ENCODE results near the gene GPR89A. TPM values are rescaled to one million over a fixed set of nuclear protein-coding genes. Genes with fewer than 3 reads are reported as not detected.

Gene GPR89A
- total and polyA plus RNA-seq, 2 experiments from 2014 or later, result 68.5 to 81.1 TPM

- no peak for TF ChIP-seq ZNF462 (CRISPR knock-in tag; IDR thresholded peaks at IDR 0.05)
- TF ChIP-seq NANOG (IDR thresholded peaks at IDR 0.05; ENCODE audit: borderline replicate concordance), result no peak
Observed at GRCh38 chr1:145702052-145702451, 94.3 kb downstream of the GPR89A start (continued).

- ATAC-seq (no peak), DNase-seq (ENCODE audit: low spot score) (no peak)
- peaks cover under 1% of the 10 kb centered on the region for H3K27me3 Mint-ChIP-seq (ENCODE audit: insufficient read depth, low read depth, poor library complexity)
- Histone ChIP-seq H3F3A (replicated peaks; ENCODE audit: low read depth) (no peaks in the 10 kb centered on the region), H3K79me2 (replicated peaks; ENCODE audit: insufficient read depth) (no peaks in the 10 kb centered on the region), H3K9me2 (ENCODE audit: insufficient read depth) (0 out of 2 replicates have a peak, but pooled peaks cover 3% of the 10 kb centered on the region), H2AFZ (no peak overlapping the region), H3K4me1 (ENCODE audit: insufficient read depth) (no peaks in the 10 kb centered on the region), H4K20me1 (replicated peaks; ENCODE audit: insufficient read depth) (no peaks in the 10 kb centered on the region; the same call in 1 of the 2 replicates), H3K36me3 (ENCODE audit: insufficient read depth) (no peaks in the 10 kb centered on the region), H3K27me3 (ENCODE audit: insufficient read depth) (no peaks in the 10 kb centered on the region), H3K4me2 (no peak overlapping the region), H3K4me3 (no peak overlapping the region), H3K27ac (ENCODE audit: low read depth) (no peak overlapping the region)
- no peaks in the 10 kb centered on the region for H3K36me3 Mint-ChIP-seq (ENCODE audit: low read depth)
- H3K9me3 Mint-ChIP-seq, result no peaks in the 10 kb centered on the region
- H3K27ac Mint-ChIP-seq, result no peak overlapping the region
- no peak overlapping the region for H3K4me3 Mint-ChIP-seq
- H3K4me1 Mint-ChIP-seq, result peaks cover 12% of the 10 kb centered on the region
- TF ChIP-seq ETS1 (IDR thresholded peaks at IDR 0.05) (no peak), EZH2phosphoT487 (IDR thresholded peaks at IDR 0.05; ENCODE audit: unreplicated experiment) (no peak), REST (IDR thresholded peaks at IDR 0.05; ENCODE audit: unreplicated experiment) (no peak), CTCF (conservative IDR thresholded peaks at IDR 0.05; ENCODE audit: low read depth in 2 of 2) (no peak), EZH2 (IDR thresholded peaks at IDR 0.05; ENCODE audit: low read depth, unreplicated experiment) (no peak)
Observed at GRCh38 chr1:145702826-145703225, 95.0 kb downstream of the GPR89A start.

All from GM23338 (cell line).